SK-N-SH treated with all-trans-retinoic acid at 6 μM for 48 hours (cell line): ENCODE data around the gene LRRC8E.

ENCODE experiments used
- ATAC-seq: fragments of 200-7000 bp; cut with Tn5 transposase; 3 replicates; pipeline ENCODE4 v1.9.1; 2020; ENCODE audit warnings: mild to moderate bottlenecking, moderate library complexity
- ARNTL ChIP-seq: fragments of 450-650 bp; formaldehyde crosslinking; IDR thresholded peaks from 2 replicates; pipeline ENCODE4 v1.5.0; 2020; ENCODE audit warnings: low read depth, mild to moderate bottlenecking, moderate library complexity, borderline replicate concordance
- CSDC2 ChIP-seq: fragments of 250-450 bp; sonication (Bioruptor Pico); IDR thresholded peaks from 2 replicates; pipeline ENCODE4 v1.5.0; 2020; ENCODE audit warnings: mild to moderate bottlenecking, moderate library complexity
- ESRRG ChIP-seq: fragments of 250-450 bp; sonication (Bioruptor Pico); IDR thresholded peaks from 2 replicates; pipeline ENCODE4 v1.6.1; 2021; ENCODE audit warnings: mild to moderate bottlenecking
- ISL1 ChIP-seq: fragments of 250-450 bp; sonication (Bioruptor Pico); IDR thresholded peaks from 2 replicates; pipeline ENCODE4 v2.1.2; 2022; ENCODE audit warnings: mild to moderate bottlenecking, moderate library complexity
- OSR1 ChIP-seq: fragments of 250-450 bp; sonication (Bioruptor Pico); IDR thresholded peaks from 2 replicates; pipeline ENCODE4 v1.8.0; 2022; ENCODE audit warnings: moderate library complexity, mild to moderate bottlenecking, inconsistent platforms
- PPARA ChIP-seq: fragments of 250-450 bp; sonication (Bioruptor Pico); IDR thresholded peaks from 2 replicates; pipeline ENCODE4 v1.5.0; 2020; ENCODE audit warnings: mild to moderate bottlenecking, borderline replicate concordance
- RARB ChIP-seq: fragments of 250-450 bp; sonication (Bioruptor Pico); IDR thresholded peaks from 2 replicates; pipeline ENCODE4 v1.8.0; 2021; ENCODE audit warnings: mild to moderate bottlenecking, moderate library complexity
- SNAI2 ChIP-seq: fragments of 250-450 bp; sonication (Bioruptor Pico); IDR thresholded peaks from 2 replicates; pipeline ENCODE4 v1.5.0; 2020; ENCODE audit warnings: mild to moderate bottlenecking, moderate library complexity
- TOX ChIP-seq: fragments of 250-450 bp; sonication (Bioruptor Pico); IDR thresholded peaks from 2 replicates; pipeline ENCODE4 v1.8.0; 2021; ENCODE audit warnings: mild to moderate bottlenecking, moderate library complexity, borderline replicate concordance
- ZC3H10 ChIP-seq: fragments of 250-450 bp; sonication (Bioruptor Pico); IDR thresholded peaks from 2 replicates; pipeline ENCODE4 v1.5.1; 2021; ENCODE audit warnings: mild to moderate bottlenecking, moderate library complexity
- ZFP3 ChIP-seq: fragments of 250-450 bp; sonication (Bioruptor Pico); IDR thresholded peaks from 2 replicates; pipeline ENCODE4 v1.5.0; 2020; ENCODE audit warnings: mild to moderate bottlenecking, moderate library complexity
- ZFP30 ChIP-seq: fragments of 450-650 bp; formaldehyde crosslinking; IDR thresholded peaks from 2 replicates; pipeline ENCODE4 v1.5.0; 2022; ENCODE audit warnings: mild to moderate bottlenecking, moderate library complexity
- ZNF565 ChIP-seq: fragments of 450-650 bp; formaldehyde crosslinking; conservative IDR thresholded peaks from 2 replicates; pipeline ENCODE4 v1.5.0; 2020; ENCODE audit warnings: low read depth, mild to moderate bottlenecking, moderate library complexity
- ZNF8 ChIP-seq: fragments of 450-650 bp; formaldehyde crosslinking; IDR thresholded peaks from 2 replicates; pipeline ENCODE4 v1.5.0; 2020; ENCODE audit warnings: mild to moderate bottlenecking, moderate library complexity
- TF ChIP-seq, protein P1 (sequence below): fragments of 250-450 bp; sonication (Bioruptor Pico); IDR thresholded peaks from 2 replicates; pipeline ENCODE4 v1.8.0; 2020; ENCODE audit warnings: mild to moderate bottlenecking, moderate library complexity, borderline replicate concordance
- TF ChIP-seq, protein P2 (sequence below): fragments of 250-450 bp; sonication (Bioruptor Pico); IDR thresholded peaks from 2 replicates; pipeline ENCODE4 v1.5.1; 2021; ENCODE audit warnings: mild to moderate bottlenecking, moderate library complexity
- TF ChIP-seq, protein P3 (sequence below): fragments of 250-450 bp; sonication (Bioruptor Pico); IDR thresholded peaks from 2 replicates; pipeline ENCODE4 v1.5.0; 2020; ENCODE audit warnings: mild to moderate bottlenecking, moderate library complexity

Gene LRRC8E

DNA sequence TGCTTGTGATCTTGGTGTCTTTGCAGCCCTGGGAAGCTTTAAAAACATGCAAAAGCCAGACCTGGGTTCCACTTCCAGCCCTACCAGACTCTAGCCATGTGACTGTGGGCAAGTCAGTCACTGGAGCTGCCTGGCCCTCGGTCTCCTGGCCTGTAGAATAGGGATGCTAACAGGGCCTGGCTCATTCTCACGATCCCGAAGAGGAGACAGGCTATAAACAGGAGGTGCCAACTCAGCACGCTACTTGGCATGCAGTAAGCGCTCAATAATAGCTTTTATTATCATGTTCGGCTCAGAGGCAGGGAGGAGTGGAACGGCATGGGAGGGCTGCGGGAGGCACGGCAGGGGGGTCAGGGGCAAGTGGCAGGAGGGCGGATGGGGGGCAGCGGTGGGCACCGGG is 35.9 kb downstream of the LRRC8E start:
- TF ChIP-seq ZC3H10 (CRISPR knock-in tag) (no peak), ZFP30 (CRISPR knock-in tag) (no peak)
- no peak for ATAC-seq

DNA sequence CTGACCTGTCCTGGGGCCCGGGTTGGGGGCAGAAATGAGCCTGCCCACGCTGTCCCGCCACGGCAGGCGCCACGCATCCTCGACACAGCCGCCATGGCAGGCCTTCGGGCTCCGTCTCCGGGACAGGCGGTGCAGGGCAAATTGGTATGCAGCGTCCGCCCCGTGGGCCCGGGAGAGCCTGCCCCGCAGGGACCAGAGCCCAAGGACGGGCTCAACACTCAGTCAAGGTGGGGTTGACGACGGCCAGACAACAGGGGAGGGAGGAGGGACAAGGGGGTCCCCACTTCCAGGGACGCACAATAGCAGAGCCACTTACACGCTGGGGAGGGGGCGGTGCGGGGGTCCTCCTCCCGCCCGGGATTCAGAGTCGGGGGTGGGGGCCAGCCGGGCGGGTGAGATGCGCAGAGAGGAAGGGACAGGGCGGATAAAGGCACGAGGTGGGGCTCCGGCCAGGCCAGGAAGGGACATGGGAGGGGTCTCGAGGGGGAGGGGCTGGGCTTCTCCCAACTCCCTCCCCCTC is 36.4 kb downstream of the LRRC8E start:
- TF ChIP-seq OSR1 (CRISPR knock-in tag) (no peak), ARNTL (CRISPR knock-in tag) (no peak), ZNF8 (CRISPR knock-in tag) (no peak), ZC3H10 (CRISPR knock-in tag) (no peak), CSDC2 (CRISPR knock-in tag) (no peak), RARB (CRISPR knock-in tag) (no peak), ISL1 (CRISPR knock-in tag) (no peak), TOX (CRISPR knock-in tag) (no peak), ESRRG (CRISPR knock-in tag) (no peak), PPARA (CRISPR knock-in tag) (no peak), SNAI2 (CRISPR knock-in tag) (no peak)
- TF ChIP-seq, protein P1, sequence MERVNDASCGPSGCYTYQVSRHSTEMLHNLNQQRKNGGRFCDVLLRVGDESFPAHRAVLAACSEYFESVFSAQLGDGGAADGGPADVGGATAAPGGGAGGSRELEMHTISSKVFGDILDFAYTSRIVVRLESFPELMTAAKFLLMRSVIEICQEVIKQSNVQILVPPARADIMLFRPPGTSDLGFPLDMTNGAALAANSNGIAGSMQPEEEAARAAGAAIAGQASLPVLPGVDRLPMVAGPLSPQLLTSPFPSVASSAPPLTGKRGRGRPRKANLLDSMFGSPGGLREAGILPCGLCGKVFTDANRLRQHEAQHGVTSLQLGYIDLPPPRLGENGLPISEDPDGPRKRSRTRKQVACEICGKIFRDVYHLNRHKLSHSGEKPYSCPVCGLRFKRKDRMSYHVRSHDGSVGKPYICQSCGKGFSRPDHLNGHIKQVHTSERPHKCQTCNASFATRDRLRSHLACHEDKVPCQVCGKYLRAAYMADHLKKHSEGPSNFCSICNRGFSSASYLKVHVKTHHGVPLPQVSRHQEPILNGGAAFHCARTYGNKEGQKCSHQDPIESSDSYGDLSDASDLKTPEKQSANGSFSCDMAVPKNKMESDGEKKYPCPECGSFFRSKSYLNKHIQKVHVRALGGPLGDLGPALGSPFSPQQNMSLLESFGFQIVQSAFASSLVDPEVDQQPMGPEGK (CRISPR knock-in tag), result no peak
- TF ChIP-seq, protein P2, sequence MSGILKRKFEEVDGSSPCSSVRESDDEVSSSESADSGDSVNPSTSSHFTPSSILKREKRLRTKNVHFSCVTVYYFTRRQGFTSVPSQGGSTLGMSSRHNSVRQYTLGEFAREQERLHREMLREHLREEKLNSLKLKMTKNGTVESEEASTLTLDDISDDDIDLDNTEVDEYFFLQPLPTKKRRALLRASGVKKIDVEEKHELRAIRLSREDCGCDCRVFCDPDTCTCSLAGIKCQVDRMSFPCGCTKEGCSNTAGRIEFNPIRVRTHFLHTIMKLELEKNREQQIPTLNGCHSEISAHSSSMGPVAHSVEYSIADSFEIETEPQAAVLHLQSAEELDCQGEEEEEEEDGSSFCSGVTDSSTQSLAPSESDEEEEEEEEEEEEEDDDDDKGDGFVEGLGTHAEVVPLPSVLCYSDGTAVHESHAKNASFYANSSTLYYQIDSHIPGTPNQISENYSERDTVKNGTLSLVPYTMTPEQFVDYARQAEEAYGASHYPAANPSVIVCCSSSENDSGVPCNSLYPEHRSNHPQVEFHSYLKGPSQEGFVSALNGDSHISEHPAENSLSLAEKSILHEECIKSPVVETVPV (CRISPR knock-in tag), result no peak
- TF ChIP-seq, protein P3, sequence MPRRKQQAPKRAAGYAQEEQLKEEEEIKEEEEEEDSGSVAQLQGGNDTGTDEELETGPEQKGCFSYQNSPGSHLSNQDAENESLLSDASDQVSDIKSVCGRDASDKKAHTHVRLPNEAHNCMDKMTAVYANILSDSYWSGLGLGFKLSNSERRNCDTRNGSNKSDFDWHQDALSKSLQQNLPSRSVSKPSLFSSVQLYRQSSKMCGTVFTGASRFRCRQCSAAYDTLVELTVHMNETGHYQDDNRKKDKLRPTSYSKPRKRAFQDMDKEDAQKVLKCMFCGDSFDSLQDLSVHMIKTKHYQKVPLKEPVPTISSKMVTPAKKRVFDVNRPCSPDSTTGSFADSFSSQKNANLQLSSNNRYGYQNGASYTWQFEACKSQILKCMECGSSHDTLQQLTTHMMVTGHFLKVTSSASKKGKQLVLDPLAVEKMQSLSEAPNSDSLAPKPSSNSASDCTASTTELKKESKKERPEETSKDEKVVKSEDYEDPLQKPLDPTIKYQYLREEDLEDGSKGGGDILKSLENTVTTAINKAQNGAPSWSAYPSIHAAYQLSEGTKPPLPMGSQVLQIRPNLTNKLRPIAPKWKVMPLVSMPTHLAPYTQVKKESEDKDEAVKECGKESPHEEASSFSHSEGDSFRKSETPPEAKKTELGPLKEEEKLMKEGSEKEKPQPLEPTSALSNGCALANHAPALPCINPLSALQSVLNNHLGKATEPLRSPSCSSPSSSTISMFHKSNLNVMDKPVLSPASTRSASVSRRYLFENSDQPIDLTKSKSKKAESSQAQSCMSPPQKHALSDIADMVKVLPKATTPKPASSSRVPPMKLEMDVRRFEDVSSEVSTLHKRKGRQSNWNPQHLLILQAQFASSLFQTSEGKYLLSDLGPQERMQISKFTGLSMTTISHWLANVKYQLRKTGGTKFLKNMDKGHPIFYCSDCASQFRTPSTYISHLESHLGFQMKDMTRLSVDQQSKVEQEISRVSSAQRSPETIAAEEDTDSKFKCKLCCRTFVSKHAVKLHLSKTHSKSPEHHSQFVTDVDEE (CRISPR knock-in tag), result no peak
- no peak for ATAC-seq

DNA sequence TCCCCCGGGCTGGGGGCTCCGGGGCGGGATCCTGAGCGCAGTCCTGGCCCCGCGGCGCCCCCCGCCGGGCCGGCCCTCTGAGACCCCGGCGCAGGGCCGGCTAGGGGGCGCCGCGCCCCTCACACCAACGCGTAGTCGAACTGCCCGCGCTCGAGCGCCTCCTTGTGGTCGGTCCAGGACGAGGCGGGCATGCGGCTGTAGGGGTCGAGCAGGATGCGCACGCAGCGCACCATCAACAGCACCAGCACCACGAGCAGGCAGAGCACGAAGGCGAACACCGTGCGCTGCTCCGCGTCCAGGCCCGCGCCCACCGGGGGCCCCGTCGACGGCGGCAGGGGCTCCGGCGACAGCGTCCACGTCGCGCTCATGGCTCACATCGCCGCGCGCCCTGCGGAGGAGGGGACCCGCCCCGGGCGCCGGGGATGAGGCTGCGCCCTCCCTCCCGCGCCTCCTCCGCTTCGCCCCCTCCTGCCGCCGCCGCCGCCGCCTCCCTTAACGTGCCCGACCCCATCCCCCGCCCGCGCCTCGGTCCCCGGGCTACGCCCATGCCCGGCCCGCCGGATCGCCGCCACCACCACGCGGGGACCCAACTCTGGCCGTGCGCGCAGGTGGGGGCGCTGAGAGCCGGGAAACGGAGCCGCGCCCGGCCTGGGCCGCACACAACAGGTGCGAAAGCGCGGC is 37.0 kb downstream of the LRRC8E start:
- peak; percentile 16 for ATAC-seq
- TF ChIP-seq OSR1 (CRISPR knock-in tag), result no peak
- TF ChIP-seq, protein P2 (CRISPR knock-in tag), result no peak
- no peak for TF ChIP-seq PPARA (CRISPR knock-in tag)
- TF ChIP-seq ESRRG (CRISPR knock-in tag), result no peak
- TF ChIP-seq ZFP3 (CRISPR knock-in tag), result 0 out of 2 replicates have a peak, but pooled peaks have one; percentile 60

DNA sequence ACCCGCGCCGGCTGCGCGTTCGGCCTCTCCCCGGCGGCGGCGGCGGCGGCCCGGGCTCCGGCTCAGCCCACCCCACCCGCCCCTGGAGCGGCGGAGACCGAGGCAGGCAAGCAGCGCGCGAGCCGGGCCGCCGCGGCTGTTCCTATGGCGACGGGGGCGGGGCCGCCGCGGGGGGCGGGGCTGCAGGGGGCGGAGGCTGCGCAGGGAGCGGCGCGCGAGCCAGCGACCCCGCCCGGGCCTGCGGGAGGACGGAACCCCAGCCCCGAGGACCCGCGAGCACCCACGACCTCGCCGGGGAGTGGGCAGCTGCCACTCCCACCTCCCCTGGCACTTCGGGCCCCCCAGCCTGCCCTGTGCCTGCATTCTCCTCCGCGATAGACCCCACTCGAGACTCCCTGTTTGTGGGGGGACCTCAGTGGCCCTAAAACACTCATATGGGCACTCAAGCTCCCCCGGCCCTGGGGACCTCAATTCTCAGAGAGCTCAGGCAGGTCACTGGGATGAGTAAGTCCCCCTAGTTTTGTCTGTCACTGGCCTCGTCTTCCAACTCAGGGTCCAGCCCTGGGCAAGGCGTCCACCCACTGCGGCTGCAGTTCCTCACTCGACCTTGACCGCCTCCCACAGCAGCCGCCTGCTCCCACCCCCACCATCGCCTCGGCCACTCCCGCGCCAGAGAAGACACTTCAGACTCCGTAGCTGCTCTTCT is 37.9 kb downstream of the LRRC8E start, which contains the start of gene CTXN1:
TSS of gene CTXN1 (minus strand) at position 115 of the 706 bp plus-strand sequence. CDS start 597 bp downstream, outside the sequence.
- peak; percentile 44 for ATAC-seq

More for the DNA sequence above, 37.9 kb downstream of the LRRC8E start, which contains the start of gene CTXN1:
- TF ChIP-seq ZNF565 (CRISPR knock-in tag) (no peak), OSR1 (CRISPR knock-in tag) (no peak), ZFP30 (CRISPR knock-in tag) (no peak), CSDC2 (CRISPR knock-in tag) (no peak)
- TF ChIP-seq, all 23 proteins: peak for 0
